Measurements from ENCODE around the gene KIR2DL4. TPM values are rescaled to one million over a fixed set of nuclear protein-coding genes. Genes with fewer than 3 reads are reported as not detected.

KIR2DL4 gene
- total RNA-seq = not detected in 2 replicates

GRCh38 chr19:54803410-54803809 lies at the start of gene KIR2DL4:
KIR2DL4 (plus strand) TSS chr19:54803610; CDS start chr19:54803652, 42 bp downstream.

GRCh38 chr19:54769646-54770045 lies 33.8 kb upstream of the KIR2DL4 start, which contains the start of gene KIR2DL1:
KIR2DL1 (plus strand) TSS chr19:54769793; CDS start chr19:54769851, 58 bp downstream.

GRCh38 chr19:54816251-54816650 lies 12.8 kb downstream of the KIR2DL4 start, which contains the start of gene KIR3DL1:
KIR3DL1 (plus strand) TSS chr19:54816468.

GRCh38 chr19:54832496-54832895 lies 29.1 kb downstream of the KIR2DL4 start, which contains the start of gene KIR2DS4:
KIR2DS4 (plus strand) TSS chr19:54832676.

GRCh38 chr19:54850061-54850640 lies 46.7 kb downstream of the KIR2DL4 start, which contains the start of gene KIR3DL2:
KIR3DL2 (plus strand) TSS chr19:54850443; CDS start chr19:54850476, 33 bp downstream.

Other genes starting within 250 kb of the KIR2DL4 start
- gene LILRA2, start 229.8 kb upstream of the KIR2DL4 start, total RNA-seq = not detected in 2 replicates
- gene LILRA1, start 210.0 kb upstream of the KIR2DL4 start, total RNA-seq = not detected in 2 replicates
- not detected in 2 replicates for gene LILRB1, start 173.1 kb upstream of the KIR2DL4 start, total RNA-seq
- not detected in 2 replicates for gene LILRB4, start 140.6 kb upstream of the KIR2DL4 start, total RNA-seq
- gene KIR3DL3, start 79.2 kb upstream of the KIR2DL4 start, total RNA-seq = not detected in 2 replicates
- not detected in 2 replicates for gene KIR2DL3, start 65.1 kb upstream of the KIR2DL4 start, total RNA-seq
- gene KIR2DL1, start 33.8 kb upstream of the KIR2DL4 start, total RNA-seq = not detected in 2 replicates
- gene KIR3DL1, start 12.9 kb downstream of the KIR2DL4 start, total RNA-seq = not detected in 2 replicates
- gene KIR2DS4, start 29.1 kb downstream of the KIR2DL4 start, total RNA-seq = not detected in 2 replicates
- not detected in 2 replicates for gene KIR3DL2, start 46.8 kb downstream of the KIR2DL4 start, total RNA-seq
- not detected in 2 replicates for gene FCAR, start 70.6 kb downstream of the KIR2DL4 start, total RNA-seq
- not detected in 2 replicates for gene NCR1, start 102.5 kb downstream of the KIR2DL4 start, total RNA-seq
- gene NLRP7, start 143.9 kb downstream of the KIR2DL4 start, total RNA-seq = not detected in 2 replicates
- 0.25 and 1.4 TPM in 2 replicates for gene NLRP2, start 162.8 kb downstream of the KIR2DL4 start, total RNA-seq
- not detected in 2 replicates for gene GP6, start 234.7 kb downstream of the KIR2DL4 start, total RNA-seq